BJ (cell line): ENCODE measurements around the gene TRIM17. TPM values are rescaled to one million over a fixed set of nuclear protein-coding genes. Genes with fewer than 3 reads are reported as not detected.

Experiments used
- CTCF ChIA-PET: fragments of 350-600 bp; formaldehyde crosslinking; extraction: SDS; loops from one replicate; lab custom pipeline; 2021; ENCODE audit warnings: antibody characterized with exemption, inconsistent platforms; lab: Yijun Ruan, JAX
- POLR2A ChIA-PET: fragments of 300-600 bp; sonication (Branson Sonifier 250); formaldehyde crosslinking; extraction: SDS; loops from one replicate; lab custom pipeline; 2021; ENCODE audit warnings: antibody characterized with exemption; lab: Charles Lee
- DNase-seq: peaks from one replicate; pipeline ENCODE4 v3.0.0-alpha.2; 2011; ENCODE audit warnings: low read depth
- H3K27me3 ChIP-seq: 2 replicates; pipeline ENCODE4 v1.6.0; 2011; ENCODE audit warnings: low read length; ENCODE audit not compliant: control insufficient read depth, insufficient read depth
- H3K36me3 ChIP-seq: 2 replicates; pipeline ENCODE4 v1.5.1; 2011; ENCODE audit warnings: low read length; ENCODE audit not compliant: control insufficient read depth, insufficient read depth
- H3K4me3 ChIP-seq: 2 replicates; pipeline ENCODE4 v1.5.1; 2011; ENCODE audit warnings: low read depth, mild to moderate bottlenecking, control low read depth, low read length
- polyA plus RNA-seq: library from polyadenylated mRNA; depleted of rRNA; stranded (reverse); fragments of >200 nt; gene quantifications from 2 replicates; pipeline ENCODE4 v1.2.3, GENCODE V29; 2011
- TF ChIP-seq, protein P1 (sequence below): IDR thresholded peaks from 2 replicates; pipeline ENCODE4 v1.5.1; 2011; ENCODE audit warnings: low read depth, mild to moderate bottlenecking, control low read depth, inconsistent platforms, low read length, moderate library complexity; ENCODE audit not compliant: insufficient read depth

The TRIM17 gene
- polyA plus RNA-seq, 1 experiment: 0.55 TPM

DNA sequence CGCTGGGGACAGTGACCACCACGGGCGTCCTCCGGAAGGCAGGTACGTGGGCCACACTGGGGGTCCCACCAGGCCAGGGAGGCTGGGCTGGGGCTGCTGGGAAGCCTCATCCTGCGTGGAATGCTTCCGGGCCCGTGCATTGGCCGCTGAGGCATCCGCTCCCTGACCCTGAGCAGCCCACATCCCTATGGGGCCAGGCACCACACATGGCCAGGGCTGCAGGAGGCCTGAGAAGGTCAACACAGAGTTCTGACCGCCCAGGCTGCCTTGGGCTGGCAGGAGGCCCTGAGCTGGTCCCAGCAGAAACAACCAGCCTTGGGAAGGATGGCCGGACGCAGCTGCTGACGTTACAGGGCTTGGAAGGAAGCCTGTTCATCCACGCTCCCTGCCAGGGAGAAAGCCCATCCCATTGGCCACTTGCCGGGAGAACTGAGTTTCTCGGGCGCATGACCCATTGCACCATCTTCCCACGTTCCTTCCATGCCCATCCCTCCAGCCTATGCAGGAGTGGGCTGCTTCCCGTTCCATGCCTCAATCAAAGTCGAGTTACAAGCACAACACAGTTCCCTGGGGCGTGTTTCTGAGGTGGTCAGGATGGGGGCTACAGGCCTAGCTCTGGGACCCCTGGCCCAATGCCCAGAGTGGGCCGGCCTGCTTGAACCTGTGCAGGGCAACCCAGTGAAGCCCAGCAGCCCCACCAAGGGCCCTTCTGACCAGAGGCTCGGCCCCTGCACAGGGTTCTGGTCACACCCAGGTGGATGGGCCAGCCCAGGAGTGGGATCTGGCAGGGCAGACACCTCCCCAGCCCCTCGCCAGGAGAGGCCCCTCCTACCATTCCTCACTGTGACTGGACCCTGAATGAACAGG, 41.7 kb downstream of the TRIM17 start:
- H3K36me3 ChIP-seq: no peaks in the 10 kb centered on the region
- CTCF ChIA-PET: interaction anchor here (1.0 kb wide), 1 partner anchor 147 kb away, joined by 3 read pairs; no protein-coding TSS in a partner anchor
- POLR2A ChIA-PET: no interaction called here
- no peaks in the 10 kb centered on the region for H3K27me3 ChIP-seq
- TF ChIP-seq, protein P1, sequence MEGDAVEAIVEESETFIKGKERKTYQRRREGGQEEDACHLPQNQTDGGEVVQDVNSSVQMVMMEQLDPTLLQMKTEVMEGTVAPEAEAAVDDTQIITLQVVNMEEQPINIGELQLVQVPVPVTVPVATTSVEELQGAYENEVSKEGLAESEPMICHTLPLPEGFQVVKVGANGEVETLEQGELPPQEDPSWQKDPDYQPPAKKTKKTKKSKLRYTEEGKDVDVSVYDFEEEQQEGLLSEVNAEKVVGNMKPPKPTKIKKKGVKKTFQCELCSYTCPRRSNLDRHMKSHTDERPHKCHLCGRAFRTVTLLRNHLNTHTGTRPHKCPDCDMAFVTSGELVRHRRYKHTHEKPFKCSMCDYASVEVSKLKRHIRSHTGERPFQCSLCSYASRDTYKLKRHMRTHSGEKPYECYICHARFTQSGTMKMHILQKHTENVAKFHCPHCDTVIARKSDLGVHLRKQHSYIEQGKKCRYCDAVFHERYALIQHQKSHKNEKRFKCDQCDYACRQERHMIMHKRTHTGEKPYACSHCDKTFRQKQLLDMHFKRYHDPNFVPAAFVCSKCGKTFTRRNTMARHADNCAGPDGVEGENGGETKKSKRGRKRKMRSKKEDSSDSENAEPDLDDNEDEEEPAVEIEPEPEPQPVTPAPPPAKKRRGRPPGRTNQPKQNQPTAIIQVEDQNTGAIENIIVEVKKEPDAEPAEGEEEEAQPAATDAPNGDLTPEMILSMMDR: no peak
- H3K4me3 ChIP-seq: no peak overlapping the region
- DNase-seq: peak; percentile 52

DNA sequence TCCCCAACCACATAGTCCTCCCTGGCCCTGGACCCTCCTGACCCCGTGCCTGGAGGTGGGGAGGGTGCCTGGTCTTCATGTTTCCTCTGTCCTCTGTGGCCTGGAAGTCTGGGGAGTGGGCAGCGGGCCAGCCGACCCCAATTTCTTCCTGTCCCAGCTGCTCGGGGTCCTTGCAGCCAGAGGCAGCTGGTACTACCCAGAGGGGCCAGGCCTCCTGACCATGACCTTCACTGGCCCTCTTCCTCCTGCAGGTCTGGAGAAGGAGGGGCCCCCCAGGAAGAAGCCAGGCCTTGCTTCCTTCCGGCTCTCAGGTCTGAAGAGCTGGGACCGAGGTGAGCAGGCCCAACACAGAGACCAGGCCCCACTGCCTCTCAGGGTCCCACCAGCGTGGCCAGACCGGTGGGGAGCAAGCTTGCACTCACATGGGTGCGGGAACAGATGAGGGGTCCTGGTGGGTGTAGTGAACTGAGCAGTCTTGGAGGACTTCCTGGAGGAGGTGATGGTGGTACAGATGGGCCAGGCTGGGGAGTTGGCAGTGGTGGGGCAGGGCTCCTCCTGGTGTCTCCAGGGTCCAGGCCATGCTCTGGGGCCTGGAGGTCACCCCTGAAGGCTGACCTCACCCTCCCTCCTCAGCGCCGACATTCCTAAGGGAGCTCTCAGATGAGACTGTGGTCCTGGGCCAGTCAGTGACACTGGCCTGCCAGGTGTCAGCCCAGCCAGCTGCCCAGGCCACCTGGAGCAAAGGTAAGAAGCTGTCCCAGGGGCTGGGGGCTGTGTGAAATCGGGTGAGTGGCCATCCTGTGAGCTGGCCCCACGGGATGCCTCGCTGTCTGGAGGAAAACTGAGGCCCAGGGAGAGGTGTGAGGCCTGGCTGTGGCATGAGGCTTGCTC, 42.7 kb downstream of the TRIM17 start:
- Histone ChIP-seq H3K4me3 (no peak overlapping the region), H3K36me3 (no peaks in the 10 kb centered on the region), H3K27me3 (no peaks in the 10 kb centered on the region)
- ChIA-PET POLR2A (no interaction called here), CTCF (interaction anchor here (1.0 kb wide), 1 partner anchor 146 kb away, joined by 3 read pairs; no protein-coding TSS in a partner anchor)
- TF ChIP-seq, protein P1: no peak
- no peak for DNase-seq

DNA sequence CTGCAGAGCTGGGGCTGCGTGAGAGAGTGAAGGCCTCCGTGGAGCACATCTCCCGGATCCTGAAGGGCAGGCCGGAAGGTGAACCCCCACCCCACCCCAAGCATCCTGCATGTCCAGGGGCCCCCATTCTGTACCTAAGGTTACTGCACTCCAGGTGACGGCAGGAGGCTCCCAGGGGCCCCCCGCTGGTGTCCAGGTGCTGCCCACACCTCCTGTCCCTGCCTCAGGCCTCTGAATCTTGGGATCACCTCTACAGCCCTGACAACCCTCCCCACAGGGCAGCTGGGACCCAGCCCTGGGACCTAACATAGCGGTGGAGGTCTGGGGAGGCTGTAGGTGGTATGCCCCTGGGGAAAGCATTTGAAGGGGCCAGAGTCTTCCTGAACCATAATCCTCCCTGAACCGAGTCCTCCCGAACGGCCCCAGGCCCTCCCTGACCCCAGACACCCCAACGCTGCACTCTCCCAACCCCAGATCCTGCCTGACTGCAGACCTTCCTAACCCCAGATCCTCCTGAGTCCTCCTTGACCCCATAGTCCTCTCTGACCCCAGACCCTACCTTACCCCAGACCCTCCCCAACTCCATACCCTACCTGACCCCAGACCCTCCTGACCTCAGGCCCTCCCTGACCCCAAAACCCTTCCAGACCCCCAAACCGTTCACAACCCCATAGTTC, 43.5 kb downstream of the TRIM17 start:
- DNase-seq: no peak
- TF ChIP-seq, protein P1: no peak
- ChIA-PET POLR2A (no interaction called here), CTCF (no interaction called here)
- no peaks in the 10 kb centered on the region for H3K36me3 ChIP-seq
- H3K4me3 ChIP-seq: no peak overlapping the region
- H3K27me3 ChIP-seq: no peaks in the 10 kb centered on the region

DNA sequence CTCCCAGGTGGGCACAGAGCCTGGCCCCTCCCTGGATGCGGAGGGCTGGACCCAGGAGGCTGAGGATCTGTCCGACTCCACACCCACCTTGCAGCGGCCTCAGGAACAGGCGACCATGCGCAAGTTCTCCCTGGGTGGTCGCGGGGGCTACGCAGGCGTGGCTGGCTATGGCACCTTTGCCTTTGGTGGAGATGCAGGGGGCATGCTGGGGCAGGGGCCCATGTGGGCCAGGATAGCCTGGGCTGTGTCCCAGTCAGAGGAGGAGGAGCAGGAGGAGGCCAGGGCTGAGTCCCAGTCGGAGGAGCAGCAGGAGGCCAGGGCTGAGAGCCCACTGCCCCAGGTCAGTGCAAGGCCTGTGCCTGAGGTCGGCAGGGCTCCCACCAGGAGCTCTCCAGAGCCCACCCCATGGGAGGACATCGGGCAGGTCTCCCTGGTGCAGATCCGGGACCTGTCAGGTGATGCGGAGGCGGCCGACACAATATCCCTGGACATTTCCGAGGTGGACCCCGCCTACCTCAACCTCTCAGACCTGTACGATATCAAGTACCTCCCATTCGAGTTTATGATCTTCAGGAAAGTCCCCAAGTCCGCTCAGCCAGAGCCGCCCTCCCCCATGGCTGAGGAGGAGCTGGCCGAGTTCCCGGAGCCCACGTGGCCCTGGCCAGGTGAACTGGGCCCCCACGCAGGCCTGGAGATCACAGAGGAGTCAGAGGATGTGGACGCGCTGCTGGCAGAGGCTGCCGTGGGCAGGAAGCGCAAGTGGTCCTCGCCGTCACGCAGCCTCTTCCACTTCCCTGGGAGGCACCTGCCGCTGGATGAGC, 44.3 kb downstream of the TRIM17 start:
- POLR2A ChIA-PET: no interaction called here

More for the DNA sequence above, 44.3 kb downstream of the TRIM17 start:
- H3K4me3 ChIP-seq: no peak overlapping the region
- CTCF ChIA-PET: no interaction called here
- TF ChIP-seq, protein P1: no peak
- no peaks in the 10 kb centered on the region for H3K36me3 ChIP-seq
- no peaks in the 10 kb centered on the region for H3K27me3 ChIP-seq
- no peak for DNase-seq
